ENCODE measurements around the gene SP2. TPM values are rescaled to one million over a fixed set of nuclear protein-coding genes. Genes with fewer than 3 reads are reported as not detected.
A peak's percentile ranks its signal among the peaks of the same experiment; 100 is the strongest.

The SP2 gene
- polyA plus RNA-seq, 2 donors: 5.4 to 10.7 TPM

GRCh38 chr17:47888293-47888692 is 7.7 kb upstream of the SP2 start:
- Histone ChIP-seq H3K9me3 (ENCODE audit: control insufficient read depth in 2 of 2, insufficient read depth in 1 of 2, low read depth in 1 of 2, low read length in 1 of 2) (no peaks in the 10 kb centered on the region), H3K4me1 (ENCODE audit: control insufficient read depth in 2 of 2, insufficient read depth in 2 of 2, low read length in 1 of 2) (peaks cover 0 to 2% of the 10 kb centered on the region in 2 donors), H3K27me3 (ENCODE audit: control insufficient read depth in 1 of 2, insufficient read depth in 2 of 2, low read length in 2 of 2) (no peaks in the 10 kb centered on the region), H3K36me3 (ENCODE audit: control insufficient read depth in 2 of 2, insufficient read depth in 2 of 2, low read length in 1 of 2) (no peaks in the 10 kb centered on the region), H3K27ac (ENCODE audit: low read depth in 2 of 2, low read length in 1 of 2) (no peak overlapping the region), H3K4me3 (ENCODE audit: low read depth in 1 of 2, low read length in 2 of 2) (no peak overlapping the region)
- whole genome bisulfite sequencing, 2 donors: 81 to 84% methylated on average over 6 of the region's 6 CpGs

- H3K36me3 ChIP-seq (ENCODE audit: control insufficient read depth in 2 of 2, insufficient read depth in 2 of 2, low read length in 1 of 2): no peaks in the 10 kb centered on the region
- H3K9me3 ChIP-seq (ENCODE audit: control insufficient read depth in 2 of 2, insufficient read depth in 1 of 2, low read depth in 1 of 2, low read length in 1 of 2): no peaks in the 10 kb centered on the region
- no peak overlapping the region for H3K27ac ChIP-seq (ENCODE audit: low read depth in 2 of 2, low read length in 1 of 2)
- WGBS, 2 donors: 39 to 41% methylated on average over 11 of the region's 11 CpGs
- no peaks in the 10 kb centered on the region for H3K27me3 ChIP-seq (ENCODE audit: control insufficient read depth in 1 of 2, insufficient read depth in 2 of 2, low read length in 2 of 2)
- H3K4me1 ChIP-seq (ENCODE audit: control insufficient read depth in 2 of 2, insufficient read depth in 2 of 2, low read length in 1 of 2): no peaks in the 10 kb centered on the region
- no peak overlapping the region for H3K4me3 ChIP-seq (ENCODE audit: low read depth in 1 of 2, low read length in 2 of 2)
Observed at GRCh38 chr17:47889734-47890529, 6.1 kb upstream of the SP2 start.

GRCh38 chr17:47891545-47892088 is 4.4 kb upstream of the SP2 start:
- 88 to 90% methylated on average over 4 of the region's 4 CpGs for WGBS, 2 donors
- no peaks in the 10 kb centered on the region for H3K9me3 ChIP-seq (ENCODE audit: control insufficient read depth in 2 of 2, insufficient read depth in 1 of 2, low read depth in 1 of 2, low read length in 1 of 2)
- no peaks in the 10 kb centered on the region for H3K36me3 ChIP-seq (ENCODE audit: control insufficient read depth in 2 of 2, insufficient read depth in 2 of 2, low read length in 1 of 2)
- H3K27ac ChIP-seq (ENCODE audit: low read depth in 2 of 2, low read length in 1 of 2): peak overlapping the region in 1 of 2 donors; percentile 56
- no peak overlapping the region for H3K4me3 ChIP-seq (ENCODE audit: low read depth in 1 of 2, low read length in 2 of 2)
- H3K27me3 ChIP-seq (ENCODE audit: control insufficient read depth in 1 of 2, insufficient read depth in 2 of 2, low read length in 2 of 2): no peaks in the 10 kb centered on the region
- no peaks in the 10 kb centered on the region for H3K4me1 ChIP-seq (ENCODE audit: control insufficient read depth in 2 of 2, insufficient read depth in 2 of 2, low read length in 1 of 2)

- Histone ChIP-seq H3K9me3 (ENCODE audit: control insufficient read depth in 2 of 2, insufficient read depth in 1 of 2, low read depth in 1 of 2, low read length in 1 of 2) (no peaks in the 10 kb centered on the region), H3K36me3 (ENCODE audit: control insufficient read depth in 2 of 2, insufficient read depth in 2 of 2, low read length in 1 of 2) (no peaks in the 10 kb centered on the region), H3K27ac (ENCODE audit: low read depth in 2 of 2, low read length in 1 of 2) (peak overlapping the region; percentile 88 to 98), H3K27me3 (ENCODE audit: control insufficient read depth in 1 of 2, insufficient read depth in 2 of 2, low read length in 2 of 2) (no peaks in the 10 kb centered on the region), H3K4me3 (ENCODE audit: low read depth in 1 of 2, low read length in 2 of 2) (peak overlapping the region; percentile 79 to 98), H3K4me1 (ENCODE audit: control insufficient read depth in 2 of 2, insufficient read depth in 2 of 2, low read length in 1 of 2) (no peaks in the 10 kb centered on the region)
- WGBS, 2 donors: 32 to 36% methylated on average over 11 of the region's 11 CpGs
Observed at GRCh38 chr17:47894498-47895346, 1.3 kb upstream of the SP2 start.

- H3K4me3 ChIP-seq (ENCODE audit: low read depth in 1 of 2, low read length in 2 of 2): peak overlapping the region; percentile 79 to 98
- no peaks in the 10 kb centered on the region for H3K4me1 ChIP-seq (ENCODE audit: control insufficient read depth in 2 of 2, insufficient read depth in 2 of 2, low read length in 1 of 2)
- 0 to 1% methylated on average over 25 of the region's 25 CpGs for WGBS, 2 donors
- no peaks in the 10 kb centered on the region for H3K9me3 ChIP-seq (ENCODE audit: control insufficient read depth in 2 of 2, insufficient read depth in 1 of 2, low read depth in 1 of 2, low read length in 1 of 2)
- peak overlapping the region; percentile 88 to 98 for H3K27ac ChIP-seq (ENCODE audit: low read depth in 2 of 2, low read length in 1 of 2)
- no peaks in the 10 kb centered on the region for H3K27me3 ChIP-seq (ENCODE audit: control insufficient read depth in 1 of 2, insufficient read depth in 2 of 2, low read length in 2 of 2)
- H3K36me3 ChIP-seq (ENCODE audit: control insufficient read depth in 2 of 2, insufficient read depth in 2 of 2, low read length in 1 of 2): no peaks in the 10 kb centered on the region
Observed at GRCh38 chr17:47895347-47895855, 635 bp upstream of the SP2 start.

- WGBS, 2 donors: 1 to 2% methylated on average over 22 of the region's 22 CpGs
- Histone ChIP-seq H3K27ac (ENCODE audit: low read depth in 2 of 2, low read length in 1 of 2) (peak overlapping the region; percentile 96 to 100), H3K36me3 (ENCODE audit: control insufficient read depth in 2 of 2, insufficient read depth in 2 of 2, low read length in 1 of 2) (no peaks in the 10 kb centered on the region), H3K4me1 (ENCODE audit: control insufficient read depth in 2 of 2, insufficient read depth in 2 of 2, low read length in 1 of 2) (no peaks in the 10 kb centered on the region), H3K4me3 (ENCODE audit: low read depth in 1 of 2, low read length in 2 of 2) (peak overlapping the region; percentile 89 to 93), H3K9me3 (ENCODE audit: control insufficient read depth in 2 of 2, insufficient read depth in 1 of 2, low read depth in 1 of 2, low read length in 1 of 2) (no peaks in the 10 kb centered on the region), H3K27me3 (ENCODE audit: control insufficient read depth in 1 of 2, insufficient read depth in 2 of 2, low read length in 2 of 2) (no peaks in the 10 kb centered on the region)
Observed at GRCh38 chr17:47896672-47897490, 845 bp downstream of the SP2 start.

- WGBS, 2 donors: 74 to 78% methylated on average over 5 of the region's 5 CpGs
- Histone ChIP-seq H3K4me3 (ENCODE audit: low read depth in 1 of 2, low read length in 2 of 2) (peak overlapping the region in 1 of 2 donors; percentile 89), H3K4me1 (ENCODE audit: control insufficient read depth in 2 of 2, insufficient read depth in 2 of 2, low read length in 1 of 2) (no peaks in the 10 kb centered on the region), H3K27me3 (ENCODE audit: control insufficient read depth in 1 of 2, insufficient read depth in 2 of 2, low read length in 2 of 2) (no peaks in the 10 kb centered on the region), H3K9me3 (ENCODE audit: control insufficient read depth in 2 of 2, insufficient read depth in 1 of 2, low read depth in 1 of 2, low read length in 1 of 2) (no peaks in the 10 kb centered on the region), H3K36me3 (ENCODE audit: control insufficient read depth in 2 of 2, insufficient read depth in 2 of 2, low read length in 1 of 2) (no peaks in the 10 kb centered on the region), H3K27ac (ENCODE audit: low read depth in 2 of 2, low read length in 1 of 2) (no peak overlapping the region)
Observed at GRCh38 chr17:47897561-47897960, 1.5 kb downstream of the SP2 start.

- no peaks in the 10 kb centered on the region for H3K9me3 ChIP-seq (ENCODE audit: control insufficient read depth in 2 of 2, insufficient read depth in 1 of 2, low read depth in 1 of 2, low read length in 1 of 2)
- H3K27me3 ChIP-seq (ENCODE audit: control insufficient read depth in 1 of 2, insufficient read depth in 2 of 2, low read length in 2 of 2): no peaks in the 10 kb centered on the region
- no peak overlapping the region for H3K27ac ChIP-seq (ENCODE audit: low read depth in 2 of 2, low read length in 1 of 2)
- no peaks in the 10 kb centered on the region for H3K4me1 ChIP-seq (ENCODE audit: control insufficient read depth in 2 of 2, insufficient read depth in 2 of 2, low read length in 1 of 2)
- no peak overlapping the region for H3K4me3 ChIP-seq (ENCODE audit: low read depth in 1 of 2, low read length in 2 of 2)
- no peaks in the 10 kb centered on the region for H3K36me3 ChIP-seq (ENCODE audit: control insufficient read depth in 2 of 2, insufficient read depth in 2 of 2, low read length in 1 of 2)
Observed at GRCh38 chr17:47898241-47898640, 2.2 kb downstream of the SP2 start.

GRCh38 chr17:47899643-47900042 is 3.6 kb downstream of the SP2 start:
- no peak overlapping the region for H3K27ac ChIP-seq (ENCODE audit: low read depth in 2 of 2, low read length in 1 of 2)
- H3K4me3 ChIP-seq (ENCODE audit: low read depth in 1 of 2, low read length in 2 of 2): no peak overlapping the region
- 79 to 85% methylated on average over 5 of the region's 5 CpGs for WGBS, 2 donors
- no peaks in the 10 kb centered on the region for H3K36me3 ChIP-seq (ENCODE audit: control insufficient read depth in 2 of 2, insufficient read depth in 2 of 2, low read length in 1 of 2)
- no peaks in the 10 kb centered on the region for H3K9me3 ChIP-seq (ENCODE audit: control insufficient read depth in 2 of 2, insufficient read depth in 1 of 2, low read depth in 1 of 2, low read length in 1 of 2)
- peaks cover 0 to under 1% of the 10 kb centered on the region in 2 donors for H3K4me1 ChIP-seq (ENCODE audit: control insufficient read depth in 2 of 2, insufficient read depth in 2 of 2, low read length in 1 of 2)
- no peaks in the 10 kb centered on the region for H3K27me3 ChIP-seq (ENCODE audit: control insufficient read depth in 1 of 2, insufficient read depth in 2 of 2, low read length in 2 of 2)

Data from esophagus (tissue), 2 donors.